ENCODE data around the gene LENG8. TPM values are rescaled to one million over a fixed set of nuclear protein-coding genes. Genes with fewer than 3 reads are reported as not detected.

LENG8 gene
- polyA plus RNA-seq, 1 donor from 2014 or later, result 24.2 TPM

GRCh38 chr19:54470991-54471782 lies 22.2 kb downstream of the LENG8 start:
- TF ChIP-seq REST (IDR thresholded peaks at IDR 0.05; ENCODE audit: borderline replicate concordance), result no peak
- no peak for TF ChIP-seq POLR2AphosphoS5 (IDR thresholded peaks at IDR 0.05)
- TF ChIP-seq MXI1 (conservative IDR thresholded peaks at IDR 0.05; ENCODE audit: poor library complexity, severe bottlenecking), result no peak
- TF ChIP-seq EZH2 (IDR thresholded peaks at IDR 0.05; ENCODE audit: borderline replicate concordance, insufficient read depth, low read length, poor library complexity, severe bottlenecking), result no peak
- H3K79me2 ChIP-seq (replicated peaks; ENCODE audit: insufficient read depth, low read length), result no peaks in the 10 kb centered on the region
- no peaks in the 10 kb centered on the region for H3K9me3 ChIP-seq (ENCODE audit: low read length)
- no peak overlapping the region for H2AFZ ChIP-seq (ENCODE audit: low read depth, low read length)
- H3K36me3 ChIP-seq (ENCODE audit: insufficient read depth, low read length), result no peaks in the 10 kb centered on the region
- H3K27ac ChIP-seq (ENCODE audit: low read length), result no peak overlapping the region
- no peak overlapping the region for H3K9ac ChIP-seq (ENCODE audit: low read length)
- H3K9me2 ChIP-seq (ENCODE audit: insufficient read depth, low read length), result no peaks in the 10 kb centered on the region
- H3K4me2 ChIP-seq (ENCODE audit: low read length), result no peak overlapping the region
- H3K4me3 ChIP-seq (ENCODE audit: low read length), result no peak overlapping the region
- H4K20me1 ChIP-seq (ENCODE audit: insufficient read depth), result no peaks in the 10 kb centered on the region
- no peaks in the 10 kb centered on the region for H3F3A ChIP-seq (ENCODE audit: insufficient read depth, low read length, poor library complexity, severe bottlenecking)
- peaks cover 17% of the 10 kb centered on the region for H3K27me3 ChIP-seq (ENCODE audit: insufficient read depth, low read depth, low read length)

DNA sequence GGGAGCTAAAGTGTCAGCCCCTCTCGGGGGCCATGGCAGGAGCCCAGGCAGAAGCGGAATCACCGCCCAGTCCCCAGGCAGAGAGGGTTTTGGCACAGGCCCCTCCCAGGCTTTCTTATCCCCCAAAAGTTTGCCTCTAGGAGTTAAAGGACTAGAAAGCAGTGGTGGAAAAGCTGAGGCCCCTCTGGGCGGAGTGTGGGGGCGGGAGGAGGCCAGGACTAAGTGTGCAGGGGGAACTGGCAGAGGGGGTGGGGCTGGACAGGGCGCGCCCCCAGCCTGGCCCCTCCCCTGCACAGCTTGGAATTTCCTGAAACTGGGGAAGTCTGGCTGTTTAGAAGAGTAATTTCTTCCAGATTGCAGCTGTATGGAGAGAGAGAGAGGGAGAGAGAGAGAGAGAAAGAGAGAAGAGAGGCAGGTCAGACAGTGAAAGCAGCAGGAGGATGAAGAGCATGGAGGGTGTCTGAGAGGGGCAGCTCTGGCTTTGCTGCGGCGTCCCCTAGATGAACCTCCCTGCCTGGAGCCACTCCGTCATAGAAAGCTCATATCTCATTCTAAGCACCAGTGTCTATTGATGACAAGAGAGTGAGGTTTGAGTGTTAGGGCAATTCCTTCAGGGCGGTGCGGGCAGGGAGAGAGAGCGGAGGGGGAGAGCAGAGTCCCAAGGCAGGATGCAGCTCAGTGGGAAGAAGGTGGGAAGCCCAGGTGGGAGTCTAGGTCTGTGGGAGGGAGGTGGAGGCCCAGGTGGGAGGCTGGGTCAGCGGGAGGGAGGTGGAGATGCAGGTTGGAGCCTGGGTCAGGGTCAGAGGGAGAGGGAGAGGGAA lies 24.3 kb downstream of the LENG8 start, which contains the start of gene CDC42EP5:
CDC42EP5 (minus strand) TSS at position 226 of the 821 bp plus-strand sequence. CDS start 7,749 bp downstream, outside the sequence.
- Histone ChIP-seq H3K9me3 (ENCODE audit: low read length) (no peaks in the 10 kb centered on the region), H4K20me1 (ENCODE audit: insufficient read depth) (no peaks in the 10 kb centered on the region), H3K9ac (ENCODE audit: low read length) (no peak within 1 kb of the TSS), H3K27me3 (ENCODE audit: insufficient read depth, low read depth, low read length) (peaks cover 17% of the 10 kb centered on the region), H3K79me2 (replicated peaks; ENCODE audit: insufficient read depth, low read length) (no peaks in the 10 kb centered on the region), H3F3A (ENCODE audit: insufficient read depth, low read length, poor library complexity, severe bottlenecking) (no peaks in the 10 kb centered on the region), H3K27ac (ENCODE audit: low read length) (no peak within 1 kb of the TSS), H2AFZ (ENCODE audit: low read depth, low read length) (no peak within 1 kb of the TSS), H3K36me3 (ENCODE audit: insufficient read depth, low read length) (no peaks in the 10 kb centered on the region), H3K9me2 (ENCODE audit: insufficient read depth, low read length) (no peaks in the 10 kb centered on the region), H3K4me3 (ENCODE audit: low read length) (no peak within 1 kb of the TSS), H3K4me2 (ENCODE audit: low read length) (no peak within 1 kb of the TSS)
- TF ChIP-seq REST (IDR thresholded peaks at IDR 0.05; ENCODE audit: borderline replicate concordance) (no peak), EZH2 (IDR thresholded peaks at IDR 0.05; ENCODE audit: borderline replicate concordance, insufficient read depth, low read length, poor library complexity, severe bottlenecking) (no peak), MXI1 (conservative IDR thresholded peaks at IDR 0.05; ENCODE audit: poor library complexity, severe bottlenecking) (no peak), EP300 (conservative IDR thresholded peaks at IDR 0.05; ENCODE audit: poor library complexity, severe bottlenecking) (no peak), SMC3 (conservative IDR thresholded peaks at IDR 0.05; ENCODE audit: poor library complexity) (no peak), POLR2AphosphoS5 (IDR thresholded peaks at IDR 0.05) (no peak), RAD21 (conservative IDR thresholded peaks at IDR 0.05) (no peak)
- TF ChIP-seq, protein P1, sequence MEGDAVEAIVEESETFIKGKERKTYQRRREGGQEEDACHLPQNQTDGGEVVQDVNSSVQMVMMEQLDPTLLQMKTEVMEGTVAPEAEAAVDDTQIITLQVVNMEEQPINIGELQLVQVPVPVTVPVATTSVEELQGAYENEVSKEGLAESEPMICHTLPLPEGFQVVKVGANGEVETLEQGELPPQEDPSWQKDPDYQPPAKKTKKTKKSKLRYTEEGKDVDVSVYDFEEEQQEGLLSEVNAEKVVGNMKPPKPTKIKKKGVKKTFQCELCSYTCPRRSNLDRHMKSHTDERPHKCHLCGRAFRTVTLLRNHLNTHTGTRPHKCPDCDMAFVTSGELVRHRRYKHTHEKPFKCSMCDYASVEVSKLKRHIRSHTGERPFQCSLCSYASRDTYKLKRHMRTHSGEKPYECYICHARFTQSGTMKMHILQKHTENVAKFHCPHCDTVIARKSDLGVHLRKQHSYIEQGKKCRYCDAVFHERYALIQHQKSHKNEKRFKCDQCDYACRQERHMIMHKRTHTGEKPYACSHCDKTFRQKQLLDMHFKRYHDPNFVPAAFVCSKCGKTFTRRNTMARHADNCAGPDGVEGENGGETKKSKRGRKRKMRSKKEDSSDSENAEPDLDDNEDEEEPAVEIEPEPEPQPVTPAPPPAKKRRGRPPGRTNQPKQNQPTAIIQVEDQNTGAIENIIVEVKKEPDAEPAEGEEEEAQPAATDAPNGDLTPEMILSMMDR (IDR thresholded peaks at IDR 0.05; ENCODE audit: poor library complexity, severe bottlenecking), result no peak
